Stimulated activated CD4-positive, alpha-beta T cell treated with anti-CD3 and anti-CD28 coated beads, Interleukin-4, amount 100 ng/mL, for 1 hour (primary cell): Measurements from ENCODE around the gene S100A12.
"Not testable (repeated sequence)": the region's sequence is repeated elsewhere in the genome, so short reads cannot be mapped to it uniquely, and the experiment has no call there.

Experiments used
- DNase-seq: peaks from one replicate; pipeline ENCODE4 v3.0.0-alpha.2; 2020

The S100A12 gene

DNA sequence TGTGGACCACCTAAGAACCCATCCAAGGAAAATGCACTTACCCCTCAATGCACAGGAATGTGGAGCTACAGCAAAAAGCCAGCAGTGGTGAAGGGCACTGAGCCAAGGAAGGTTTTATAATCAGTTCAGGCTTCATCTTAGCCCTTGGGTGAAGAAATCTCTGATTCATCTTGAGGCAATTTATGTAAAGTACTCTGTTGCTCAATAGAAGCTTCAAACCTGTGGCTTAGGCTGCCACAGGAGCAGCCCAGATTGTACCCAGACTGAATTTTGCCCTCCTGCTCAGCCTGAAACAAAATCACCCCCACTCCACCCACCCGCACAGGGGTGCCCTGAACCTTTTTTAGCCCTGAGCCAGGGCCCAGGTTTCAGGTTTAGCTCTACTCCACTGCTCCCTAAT is at the start of gene S100A12:
Gene S100A12 (minus strand): TSS at position 111 of the 400 bp plus-strand sequence. CDS start 1,029 bp downstream, outside the sequence.
- no peak for DNase-seq

DNA sequence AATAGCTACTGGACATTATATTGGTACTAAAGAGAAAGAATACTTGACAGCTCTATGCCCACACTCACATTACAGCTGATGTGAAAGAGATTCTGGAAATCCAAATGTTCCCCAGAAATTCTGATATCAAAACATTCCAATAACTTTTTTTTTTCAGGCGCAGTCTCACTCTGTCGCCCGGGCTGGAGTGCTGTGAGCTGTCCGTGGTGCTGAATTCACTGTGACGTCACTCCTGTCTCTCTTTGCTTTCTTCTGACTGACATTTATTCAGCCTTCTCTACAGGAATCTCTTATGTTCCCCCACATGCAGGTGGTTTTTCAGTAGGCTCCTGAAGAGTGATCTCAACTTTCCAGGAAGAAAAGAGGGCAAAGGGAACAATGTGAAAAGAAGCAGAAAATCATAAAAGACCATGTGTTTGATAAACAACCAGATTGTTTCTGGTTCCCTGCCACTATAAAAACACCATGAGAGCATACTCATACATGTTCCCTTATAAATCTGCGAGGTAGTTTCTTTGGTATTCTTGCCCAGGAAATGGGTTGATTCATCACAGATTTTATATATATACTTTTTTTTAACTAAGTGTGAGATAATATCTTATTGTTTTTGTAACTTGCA is 47.1 kb upstream of the S100A12 start:
- DNase-seq, result peak; percentile 67

DNA sequence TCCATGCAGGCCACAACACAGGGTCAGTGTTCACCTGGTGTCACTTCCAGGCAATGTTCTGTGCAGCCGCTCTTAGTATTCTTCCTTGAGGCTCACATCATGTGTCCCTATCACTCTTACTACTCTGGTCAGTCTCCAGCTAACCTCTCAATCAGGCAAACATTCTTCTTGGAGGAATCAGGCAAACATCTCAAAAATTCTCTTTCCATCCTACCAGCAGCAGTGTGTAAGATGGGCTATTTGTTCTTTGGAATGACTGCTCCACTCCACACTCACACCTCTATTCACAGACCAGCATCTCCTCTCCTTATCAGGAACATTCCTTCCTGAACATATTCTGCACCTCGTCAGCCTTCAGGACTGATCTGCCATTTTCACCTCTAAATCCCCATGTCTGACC is 44.9 kb upstream of the S100A12 start:
- no peak for DNase-seq

GRCh38 chr1:153419436-153419793 is 44.0 kb upstream of the S100A12 start:
- not testable (repeated sequence) for DNase-seq

GRCh38 chr1:153418758-153419435 is 43.5 kb upstream of the S100A12 start:
- DNase-seq, result not testable (repeated sequence)

- no peak for DNase-seq
These were observed 41.9 kb upstream of the S100A12 start for GRCh38 chr1:153417136-153417888.

GRCh38 chr1:153415850-153416570 is 40.6 kb upstream of the S100A12 start, which contains the start of gene S100A7A:
Gene S100A7A (plus strand): TSS chr1:153416520. CDS start chr1:153418083, 1,563 bp downstream.
- no peak for DNase-seq

GRCh38 chr1:153413961-153414360 is 38.5 kb upstream of the S100A12 start:
- not testable (repeated sequence) for DNase-seq

GRCh38 chr1:153407274-153407673 is 31.9 kb upstream of the S100A12 start:
- DNase-seq, result not testable (repeated sequence)

- DNase-seq, result not testable (repeated sequence)
These were observed 30.6 kb upstream of the S100A12 start for GRCh38 chr1:153405825-153406599.

GRCh38 chr1:153404768-153405167 is 29.3 kb upstream of the S100A12 start:
- DNase-seq, result peak; percentile 65

DNA sequence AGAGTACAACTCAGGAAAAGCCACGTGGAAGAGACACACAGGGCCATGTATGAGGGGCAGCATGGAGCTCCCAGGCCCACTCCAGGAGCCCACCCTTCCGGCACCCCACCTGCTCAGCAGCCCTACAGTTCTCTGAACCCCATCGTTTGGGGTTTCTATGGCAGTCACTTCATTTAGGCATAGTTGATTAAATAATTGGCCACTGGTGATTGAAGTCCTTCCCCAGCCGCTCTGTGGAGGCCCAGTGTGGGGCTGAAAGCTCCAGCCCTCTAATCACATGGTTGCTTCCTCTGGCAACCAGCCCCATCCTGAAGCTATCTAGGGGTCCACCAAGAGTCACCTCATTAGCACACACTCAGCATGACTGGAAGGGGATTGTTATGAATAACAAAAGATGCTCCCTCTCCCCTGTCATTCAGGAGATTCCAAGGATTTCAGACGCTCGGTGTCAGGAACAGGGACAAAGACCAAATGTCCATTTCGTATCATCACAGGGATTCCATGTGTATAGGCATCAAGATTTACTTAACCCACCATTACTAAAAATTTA is 28.7 kb upstream of the S100A12 start:
- no peak for DNase-seq

- no peak for DNase-seq
These were observed 28.1 kb upstream of the S100A12 start for GRCh38 chr1:153403421-153404085.

DNA sequence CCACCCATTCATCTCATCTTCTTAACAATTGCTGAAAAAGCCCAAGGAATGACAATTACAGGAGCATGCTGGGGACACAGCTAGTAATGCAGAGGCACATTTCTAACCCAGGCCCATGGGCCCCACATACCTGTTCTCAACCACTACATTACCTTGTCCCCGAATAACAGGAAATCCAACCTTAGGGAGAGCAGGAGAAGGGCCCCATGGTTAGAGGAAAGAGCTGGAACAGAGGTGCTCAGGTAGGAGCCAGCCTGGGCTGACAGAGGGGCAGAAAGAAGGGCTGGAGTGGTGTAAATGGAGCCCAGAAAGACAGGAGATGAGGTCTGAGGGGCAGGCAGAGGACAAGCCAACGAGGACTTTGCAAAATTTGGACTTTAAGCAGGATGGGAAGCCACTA is 26.8 kb upstream of the S100A12 start:
- DNase-seq, result no peak

- no peak for DNase-seq
These were observed 26.0 kb upstream of the S100A12 start for GRCh38 chr1:153401461-153401860.

- DNase-seq, result no peak
These were observed 24.8 kb upstream of the S100A12 start for GRCh38 chr1:153400244-153400643.

DNA sequence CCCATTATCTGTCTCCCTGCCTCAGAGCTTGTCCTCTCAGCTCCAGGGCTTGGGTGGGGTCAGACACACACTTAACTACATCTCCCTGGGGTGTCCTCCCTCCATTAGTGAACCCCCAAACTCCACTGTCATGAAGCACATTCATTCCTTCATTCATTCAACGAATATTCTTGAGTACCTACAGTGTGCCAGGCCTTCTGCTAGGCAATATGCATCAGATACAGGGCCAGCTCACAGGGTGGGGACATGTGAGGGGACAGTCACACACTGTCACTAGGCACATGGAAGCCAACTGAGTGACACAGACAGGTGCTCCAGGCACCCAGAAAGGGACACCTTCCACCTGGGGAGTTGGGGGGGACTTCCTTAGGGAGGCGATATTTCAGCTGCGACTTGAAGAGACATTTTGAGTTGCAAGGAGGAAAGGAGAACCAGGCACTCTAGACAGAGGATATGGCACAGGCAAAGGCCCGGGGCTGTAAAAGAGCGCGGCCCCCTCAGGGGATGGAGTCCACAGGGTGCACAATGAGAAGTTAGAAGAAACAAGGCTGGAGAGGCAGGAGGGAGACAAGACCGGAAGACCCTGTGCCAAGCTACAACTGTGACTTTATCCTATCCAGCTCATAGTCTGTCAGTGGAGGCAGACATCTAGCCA is 24.1 kb upstream of the S100A12 start:
- no peak for DNase-seq

GRCh38 chr1:153397924-153398651 is 22.7 kb upstream of the S100A12 start:
- DNase-seq, result no peak

DNA sequence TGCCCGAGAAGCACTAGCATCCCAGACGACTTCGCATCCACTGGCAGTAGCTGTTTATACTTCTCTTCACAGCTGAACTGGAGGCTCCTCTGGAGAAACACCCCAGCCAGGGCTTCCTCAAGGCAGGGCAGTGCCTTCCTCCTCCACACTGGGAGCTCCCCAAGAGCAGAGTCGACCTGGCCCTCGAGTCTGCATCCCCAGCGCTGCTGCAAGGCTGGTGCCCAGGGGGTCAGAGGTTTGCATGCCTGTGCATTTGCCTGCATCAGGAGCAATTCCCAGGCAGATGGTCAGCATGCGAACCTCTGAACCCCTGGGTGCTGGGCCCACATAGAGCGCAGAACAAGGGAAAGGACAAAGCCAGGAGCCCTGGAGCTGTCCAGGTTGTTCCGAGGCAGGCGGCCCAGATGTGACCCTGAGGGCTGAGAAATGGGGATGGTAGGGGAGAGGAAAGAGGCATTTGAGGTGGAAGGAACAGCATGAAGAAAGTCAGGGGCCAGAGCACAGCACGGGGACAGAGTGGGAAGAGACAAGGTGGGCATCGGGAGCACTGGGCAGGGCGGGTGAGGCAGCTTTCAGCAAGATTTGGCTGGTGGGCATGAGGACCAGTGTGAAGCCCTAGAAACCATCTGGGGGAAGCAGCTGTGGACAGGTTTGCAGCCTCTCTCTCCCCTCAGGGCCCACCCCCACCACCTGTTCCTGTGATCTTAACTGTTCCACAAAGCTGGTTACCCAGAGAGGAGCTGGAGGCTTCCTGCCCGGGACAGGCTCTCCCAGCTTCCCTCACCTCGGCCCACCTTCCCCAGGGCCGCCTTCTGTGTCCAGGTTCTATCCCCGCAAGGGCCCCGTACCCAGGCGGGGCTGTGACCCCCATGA is 21.9 kb upstream of the S100A12 start:
- no peak for DNase-seq
